HepG2 (cell line): ENCODE data around the gene TENT4B. TPM values are rescaled to one million over a fixed set of nuclear protein-coding genes. Genes with fewer than 3 reads are reported as not detected.

Experiments used
- AHR ChIP-seq: IDR thresholded peaks from 2 replicates; pipeline ENCODE4 v1.6.1; 2018; ENCODE audit warnings: missing genetic modification reagents, missing compliant biosample characterization
- HHEX ChIP-seq: IDR thresholded peaks from 2 replicates; pipeline ENCODE4 v1.6.1; 2016; ENCODE audit warnings: control low read depth
- HINFP ChIP-seq: sonication (generic); formaldehyde crosslinking; IDR thresholded peaks from 2 replicates; pipeline ENCODE4 v1.4.0; 2020; ENCODE audit warnings: low read depth, mild to moderate bottlenecking, missing genetic modification reagents
- MAFG ChIP-seq: sonication (generic); formaldehyde crosslinking; IDR thresholded peaks from 2 replicates; pipeline ENCODE4 v1.5.1; 2020; ENCODE audit warnings: mild to moderate bottlenecking, missing genetic modification reagents
- MEIS1 ChIP-seq: sonication (generic); formaldehyde crosslinking; IDR thresholded peaks from 2 replicates; pipeline ENCODE4 v1.9.0; 2021; ENCODE audit warnings: mild to moderate bottlenecking, missing genetic modification reagents, moderate library complexity, borderline replicate concordance
- PRPF4 ChIP-seq: fragments of 200-400 bp; formaldehyde crosslinking; IDR thresholded peaks from 2 replicates; pipeline ENCODE4 v1.6.1; 2016; ENCODE audit warnings: low read length, low read depth; ENCODE audit not compliant: poor library complexity, severe bottlenecking
- REST ChIP-seq, 2 experiments: IDR thresholded peaks; 2 replicates each; pipeline ENCODE4 v1.6.1; 2011 to 2012; ENCODE audit warnings: low read length in 2 of 2, borderline replicate concordance in 1 of 2, low read depth in 1 of 2, mild to moderate bottlenecking in 1 of 2, moderate library complexity in 1 of 2
- SP5 ChIP-seq: IDR thresholded peaks from 2 replicates; pipeline ENCODE4 v1.6.1; 2016; ENCODE audit warnings: low read depth, borderline replicate concordance
- SRF ChIP-seq: IDR thresholded peaks from 2 replicates; pipeline ENCODE4 v1.6.1; 2011; ENCODE audit warnings: mild to moderate bottlenecking, low read depth, low read length, moderate library complexity
- TCF7 ChIP-seq: sonication (generic); IDR thresholded peaks from 2 replicates; pipeline ENCODE4 v1.6.1; 2016; ENCODE audit warnings: antibody characterized with exemption, low read depth
- THAP8 ChIP-seq: sonication (generic); formaldehyde crosslinking; IDR thresholded peaks from 2 replicates; pipeline ENCODE4 v1.5.1; 2020; ENCODE audit warnings: missing genetic modification reagents, mild to moderate bottlenecking, borderline replicate concordance
- ZBTB7A ChIP-seq: sonication (generic); formaldehyde crosslinking; IDR thresholded peaks from 2 replicates; pipeline ENCODE4 v1.8.0; 2022; ENCODE audit warnings: mild to moderate bottlenecking, missing genetic modification reagents
- ZFYVE20 ChIP-seq: sonication (generic); formaldehyde crosslinking; IDR thresholded peaks from 2 replicates; pipeline ENCODE4 v1.8.0; 2023; ENCODE audit warnings: low read depth, mild to moderate bottlenecking, moderate library complexity, missing genetic modification reagents, borderline replicate concordance
- ZGPAT ChIP-seq: IDR thresholded peaks from 2 replicates; pipeline ENCODE4 v1.6.1; 2016; ENCODE audit warnings: mild to moderate bottlenecking
- ZKSCAN5 ChIP-seq: sonication (generic); formaldehyde crosslinking; IDR thresholded peaks from 2 replicates; pipeline ENCODE4 v1.5.1; 2020; ENCODE audit warnings: mild to moderate bottlenecking, missing genetic modification reagents
- ZMAT3 ChIP-seq: sonication (generic); formaldehyde crosslinking; conservative IDR thresholded peaks from 2 replicates; pipeline ENCODE4 v1.7.0; 2021; ENCODE audit warnings: missing genetic modification reagents
- ZNF101 ChIP-seq: sonication (generic); formaldehyde crosslinking; IDR thresholded peaks from 2 replicates; pipeline ENCODE4 v1.4.0; 2020; ENCODE audit warnings: mild to moderate bottlenecking, low read depth, missing genetic modification reagents, borderline replicate concordance
- ZNF264 ChIP-seq: sonication (generic); formaldehyde crosslinking; IDR thresholded peaks from 2 replicates; pipeline ENCODE4 v1.4.0; 2020; ENCODE audit warnings: missing genetic modification reagents
- ZNF607 ChIP-seq: sonication (generic); formaldehyde crosslinking; IDR thresholded peaks from 2 replicates; pipeline ENCODE4 v1.5.1; 2020; ENCODE audit warnings: missing genetic modification reagents, mild to moderate bottlenecking, borderline replicate concordance
- ZNF761 ChIP-seq: sonication (generic); formaldehyde crosslinking; conservative IDR thresholded peaks from 2 replicates; pipeline ENCODE4 v1.4.0; 2020; ENCODE audit warnings: mild to moderate bottlenecking, missing genetic modification reagents
- ZNF776 ChIP-seq: sonication (generic); formaldehyde crosslinking; IDR thresholded peaks from 2 replicates; pipeline ENCODE4 v1.4.0; 2020; ENCODE audit warnings: mild to moderate bottlenecking, missing genetic modification reagents
- polyA plus RNA-seq, 8 experiments: library from polyadenylated mRNA; depleted of rRNA in 3 of 8; stranded (reverse) in 7 of 8; unstranded in 1 of 8; fragments of >200 nt; fragmentation: Illumina TruSeq in 4 of 8; extraction: Trizol in 4 of 8; gene quantifications; 2 replicates each; pipeline versions ENCODE4 v1.2.1 to v1.2.3, GENCODE V29; 2011 to 2016; ENCODE audit warnings: low read depth in 4 of 8, missing spikeins in 1 of 8, mixed read lengths in 1 of 8; ENCODE audit not compliant: insufficient read depth in 1 of 8
- total RNA-seq, 5 experiments: library from RNA; depleted of rRNA; stranded (reverse); fragments of >200 nt; fragmentation: Illumina TruSeq; extraction: Trizol; gene quantifications; 2 replicates each; pipeline ENCODE4 v1.2.3, GENCODE V29; 2016; ENCODE audit warnings: low read depth in 1 of 5

TENT4B gene
- total and polyA plus RNA-seq, 2 of the 13 experiments (the other 11 are each of a cell fraction or from before 2014, with no cell fraction given) = 15.0 to 32.8 TPM

GRCh38 chr16:50202926-50203624 is 50.0 kb downstream of the TENT4B start (continued):
- TF ChIP-seq MEIS1 (CRISPR knock-in tag) (no peak), ZNF776 (no peak), MAFG (no peak), ZNF264 (CRISPR knock-in tag) (0 out of 2 replicates have a peak, but pooled peaks have one; percentile 19), AHR (CRISPR knock-in tag) (no peak), ZBTB7A (no peak), ZKSCAN5 (no peak), ZNF761 (CRISPR knock-in tag) (no peak), ZGPAT (peak; percentile 58; the same call in 1 of the 2 replicates), ZNF607 (CRISPR knock-in tag) (no peak), PRPF4 (no peak), REST (IDR thresholded peaks at IDR 0.05; ENCODE audit: borderline replicate concordance in 1 of 2, low read depth in 1 of 2, low read length in 2 of 2) (no peak), SRF (peak; percentile 78), ZMAT3 (no peak), TCF7 (0 out of 2 replicates have a peak, but pooled peaks have one; percentile 19), HHEX (CRISPR knock-in tag) (no peak), THAP8 (no peak), ZFYVE20 (CRISPR knock-in tag) (no peak), SP5 (CRISPR knock-in tag) (0 out of 2 replicates have a peak, but pooled peaks have one; percentile 35), HINFP (CRISPR knock-in tag) (no peak), ZNF101 (CRISPR knock-in tag) (no peak)
